Mucosa of rectum (tissue), 2 donors: Measurements from ENCODE around the gene GRM7.

Experiments used
- H3K27ac ChIP-seq, 2 donors: one replicate each; pipeline ENCODE4 v1.7.0; 2013; ENCODE audit warnings: inconsistent platforms in 2 of 2, low read depth in 2 of 2, low read length in 2 of 2
- H3K27me3 ChIP-seq, 2 donors: one replicate each; pipeline ENCODE4 v1.7.0; 2013; ENCODE audit warnings: low read length in 2 of 2; ENCODE audit not compliant: control insufficient read depth in 2 of 2, insufficient read depth in 2 of 2
- H3K36me3 ChIP-seq, 2 donors: one replicate each; pipeline ENCODE4 v1.7.0; 2013; ENCODE audit warnings: low read length in 2 of 2; ENCODE audit not compliant: control insufficient read depth in 2 of 2, insufficient read depth in 2 of 2
- H3K4me1 ChIP-seq, 2 donors: one replicate each; pipeline ENCODE4 v1.7.0; 2013; ENCODE audit warnings: low read length in 2 of 2, mild to moderate bottlenecking in 1 of 2; ENCODE audit not compliant: control insufficient read depth in 2 of 2, insufficient read depth in 2 of 2
- H3K4me3 ChIP-seq, 2 donors: one replicate each; pipeline ENCODE4 v1.7.0; 2013; ENCODE audit warnings: low read length in 2 of 2
- H3K9ac ChIP-seq, 2 donors: one replicate each; pipeline ENCODE4 v1.7.0; 2013; ENCODE audit warnings: low read length in 2 of 2, low read depth in 1 of 2, mild to moderate bottlenecking in 1 of 2
- H3K9me3 ChIP-seq, 2 donors: one replicate each; pipeline ENCODE4 v1.7.0; 2013; ENCODE audit warnings: low read length in 2 of 2; ENCODE audit not compliant: control insufficient read depth in 2 of 2
- donor health status: healthy.
- donor health status: Normal muscosa, but diverticular disease.

GRM7 gene

GRCh38 chr3:6860954-6861624, at the start of gene GRM7:
Gene GRM7, plus strand, starts transcription at chr3:6861115.
- H3K27me3 ChIP-seq = no peaks in the 10 kb centered on the region
- H3K9ac ChIP-seq = peak within 1 kb of the TSS in 1 of 2 donors; percentile 6

GRCh38 chr3:6821411-6821810, 39.5 kb upstream of the GRM7 start:
- no peak overlapping the region for H3K4me3 ChIP-seq
- no peak overlapping the region for H3K27ac ChIP-seq
- no peaks in the 10 kb centered on the region for H3K27me3 ChIP-seq
- no peak overlapping the region for H3K9ac ChIP-seq
- no peaks in the 10 kb centered on the region for H3K4me1 ChIP-seq
- no peaks in the 10 kb centered on the region for H3K9me3 ChIP-seq
- no peaks in the 10 kb centered on the region for H3K36me3 ChIP-seq

More at GRCh38 chr3:6860954-6861624, at the start of gene GRM7:
- H3K27ac ChIP-seq = no peak within 1 kb of the TSS
- peak within 1 kb of the TSS; percentile 24 to 43 for H3K4me3 ChIP-seq
- H3K4me1 ChIP-seq = no peaks in the 10 kb centered on the region
- H3K9me3 ChIP-seq = no peaks in the 10 kb centered on the region
- H3K36me3 ChIP-seq = no peaks in the 10 kb centered on the region

- Histone ChIP-seq H3K9ac (no peak overlapping the region), H3K27me3 (no peaks in the 10 kb centered on the region), H3K9me3 (no peaks in the 10 kb centered on the region), H3K4me3 (no peak overlapping the region), H3K36me3 (no peaks in the 10 kb centered on the region), H3K27ac (no peak overlapping the region), H3K4me1 (no peaks in the 10 kb centered on the region)
Measured at GRCh38 chr3:6825524-6825923, 35.4 kb upstream of the GRM7 start.

DNA sequence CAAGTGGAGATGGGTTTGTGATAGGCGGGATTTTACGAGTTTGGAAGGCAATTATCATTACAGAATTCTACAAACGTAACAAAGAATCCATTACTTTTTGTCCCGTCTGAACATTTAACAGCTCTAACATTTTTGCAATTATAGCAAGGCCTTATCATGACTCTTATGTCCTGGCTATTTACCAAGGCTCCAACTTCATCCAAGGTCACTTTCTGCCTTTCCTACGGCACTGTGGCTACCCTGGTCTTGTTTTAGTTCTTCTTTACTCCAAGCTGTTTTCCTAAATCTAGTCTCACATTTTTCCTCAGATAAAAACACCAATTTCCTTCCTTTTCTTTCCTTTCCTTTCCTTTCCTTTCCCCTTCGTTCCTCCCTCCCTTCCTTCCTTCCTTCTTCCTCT, 33.5 kb upstream of the GRM7 start:
- Histone ChIP-seq H3K27ac (no peak overlapping the region), H3K9me3 (no peaks in the 10 kb centered on the region)

GRCh38 chr3:6844723-6845122, 16.2 kb upstream of the GRM7 start:
- H3K4me3 ChIP-seq = no peak overlapping the region
- H3K9me3 ChIP-seq = no peaks in the 10 kb centered on the region
- no peaks in the 10 kb centered on the region for H3K27me3 ChIP-seq
- H3K4me1 ChIP-seq = no peaks in the 10 kb centered on the region
- no peaks in the 10 kb centered on the region for H3K36me3 ChIP-seq
- H3K27ac ChIP-seq = no peak overlapping the region
- no peak overlapping the region for H3K9ac ChIP-seq

More for the DNA sequence above, 33.5 kb upstream of the GRM7 start:
- Histone ChIP-seq H3K4me1 (no peaks in the 10 kb centered on the region), H3K4me3 (no peak overlapping the region), H3K27me3 (no peaks in the 10 kb centered on the region), H3K36me3 (no peaks in the 10 kb centered on the region), H3K9ac (no peak overlapping the region)

- no peak overlapping the region for H3K4me3 ChIP-seq
- no peaks in the 10 kb centered on the region for H3K36me3 ChIP-seq
- H3K9me3 ChIP-seq = no peaks in the 10 kb centered on the region
- no peaks in the 10 kb centered on the region for H3K27me3 ChIP-seq
- no peak overlapping the region for H3K27ac ChIP-seq
- no peak overlapping the region for H3K9ac ChIP-seq
- H3K4me1 ChIP-seq = no peaks in the 10 kb centered on the region
Measured at GRCh38 chr3:6854184-6854583, 6.7 kb upstream of the GRM7 start.

DNA sequence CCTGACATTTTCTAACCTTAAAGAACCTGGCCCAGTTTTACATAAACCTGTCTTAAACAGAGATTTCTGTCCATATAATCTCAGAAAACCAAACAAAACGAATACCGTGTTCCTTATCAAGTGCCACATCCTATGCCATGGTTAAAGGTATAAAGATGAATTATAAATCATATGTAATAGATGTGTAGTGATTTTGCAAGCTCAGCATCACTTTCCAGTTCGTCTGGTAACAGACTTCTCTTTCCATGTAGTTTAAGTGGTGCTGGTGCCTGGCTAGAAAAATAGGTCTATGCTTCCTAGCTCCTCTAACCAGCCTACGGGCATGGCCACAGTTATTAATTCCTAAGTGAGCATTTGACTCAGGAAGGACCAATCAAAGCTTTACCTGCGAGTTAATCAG, 3.4 kb upstream of the GRM7 start:
- Histone ChIP-seq H3K9ac (no peak overlapping the region), H3K27me3 (no peaks in the 10 kb centered on the region), H3K4me1 (no peaks in the 10 kb centered on the region), H3K4me3 (no peak overlapping the region), H3K36me3 (no peaks in the 10 kb centered on the region), H3K9me3 (no peaks in the 10 kb centered on the region), H3K27ac (no peak overlapping the region)

DNA sequence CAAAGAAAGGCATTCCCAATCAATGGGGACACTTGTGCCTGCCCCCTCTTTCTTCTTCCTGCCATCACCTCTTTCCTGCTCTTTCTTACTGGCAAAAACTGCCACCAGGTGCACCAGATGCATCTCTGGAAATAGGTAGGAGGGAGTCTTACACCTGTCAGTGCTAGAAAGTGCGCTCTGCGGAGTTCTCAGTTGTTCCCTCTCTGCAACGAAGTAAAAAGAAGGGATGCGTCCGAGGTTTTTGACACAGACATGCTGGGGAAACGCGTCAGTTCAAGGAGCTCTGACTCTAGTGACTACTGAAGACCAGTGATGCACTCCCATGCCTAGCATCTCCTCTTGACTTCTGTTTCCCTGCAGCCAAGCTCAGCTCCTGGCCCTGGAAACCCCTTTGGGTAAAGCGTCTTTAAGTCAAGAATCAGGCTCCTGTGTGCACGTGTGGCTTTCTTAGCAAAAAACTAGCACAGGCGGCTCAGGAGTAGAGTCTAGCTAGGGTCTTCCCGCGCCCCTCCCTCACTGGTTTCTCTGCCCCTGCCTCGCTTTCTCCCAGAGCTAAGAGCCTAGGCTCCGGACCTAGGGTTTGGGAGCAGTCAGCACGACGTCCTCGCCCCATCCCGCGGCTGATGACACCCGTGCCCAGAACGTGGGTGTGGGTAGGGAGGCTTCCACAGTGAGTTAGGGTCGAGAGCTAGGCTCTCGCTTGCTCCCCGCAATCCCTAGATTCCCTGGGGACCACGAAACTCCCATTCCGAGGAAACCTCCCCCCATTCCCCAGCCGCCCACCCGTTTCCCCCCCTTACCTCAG, 564 bp upstream of the GRM7 start:
- Histone ChIP-seq H3K27ac (no peak overlapping the region), H3K4me3 (peak overlapping the region in 1 of 2 donors; percentile 13), H3K4me1 (no peaks in the 10 kb centered on the region), H3K27me3 (no peaks in the 10 kb centered on the region), H3K9me3 (no peaks in the 10 kb centered on the region), H3K36me3 (no peaks in the 10 kb centered on the region), H3K9ac (no peak overlapping the region)

DNA sequence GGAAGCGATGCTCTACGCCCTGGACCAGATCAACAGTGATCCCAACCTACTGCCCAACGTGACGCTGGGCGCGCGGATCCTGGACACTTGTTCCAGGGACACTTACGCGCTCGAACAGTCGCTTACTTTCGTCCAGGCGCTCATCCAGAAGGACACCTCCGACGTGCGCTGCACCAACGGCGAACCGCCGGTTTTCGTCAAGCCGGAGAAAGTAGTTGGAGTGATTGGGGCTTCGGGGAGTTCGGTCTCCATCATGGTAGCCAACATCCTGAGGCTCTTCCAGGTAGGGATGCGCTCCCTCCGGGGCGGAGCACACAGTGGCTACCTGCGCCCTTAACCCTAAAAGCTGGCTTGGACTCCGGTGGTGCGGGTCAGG, 698 bp downstream of the GRM7 start:
- Histone ChIP-seq H3K36me3 (no peaks in the 10 kb centered on the region), H3K9ac (peak overlapping the region in 1 of 2 donors; percentile 6), H3K9me3 (no peaks in the 10 kb centered on the region), H3K27me3 (no peaks in the 10 kb centered on the region), H3K4me1 (no peaks in the 10 kb centered on the region), H3K27ac (no peak overlapping the region), H3K4me3 (peak overlapping the region; percentile 24 to 43)

GRCh38 chr3:6862041-6862879, 1.3 kb downstream of the GRM7 start:
- no peaks in the 10 kb centered on the region for H3K27me3 ChIP-seq
- no peaks in the 10 kb centered on the region for H3K9me3 ChIP-seq
- H3K4me3 ChIP-seq = peak overlapping the region; percentile 24 to 43
- H3K27ac ChIP-seq = no peak overlapping the region
- H3K4me1 ChIP-seq = no peaks in the 10 kb centered on the region
- no peaks in the 10 kb centered on the region for H3K36me3 ChIP-seq
- no peak overlapping the region for H3K9ac ChIP-seq
